ENCODE measurements around the gene FAAP20. TPM values are rescaled to one million over a fixed set of nuclear protein-coding genes. Genes with fewer than 3 reads are reported as not detected.

Gene FAAP20
- total and polyA plus RNA-seq, 9 of the 15 experiments (the other 6 are each of a cell fraction or from before 2014, with no cell fraction given), result 0.58 to 143 (median 9.9) TPM

DNA sequence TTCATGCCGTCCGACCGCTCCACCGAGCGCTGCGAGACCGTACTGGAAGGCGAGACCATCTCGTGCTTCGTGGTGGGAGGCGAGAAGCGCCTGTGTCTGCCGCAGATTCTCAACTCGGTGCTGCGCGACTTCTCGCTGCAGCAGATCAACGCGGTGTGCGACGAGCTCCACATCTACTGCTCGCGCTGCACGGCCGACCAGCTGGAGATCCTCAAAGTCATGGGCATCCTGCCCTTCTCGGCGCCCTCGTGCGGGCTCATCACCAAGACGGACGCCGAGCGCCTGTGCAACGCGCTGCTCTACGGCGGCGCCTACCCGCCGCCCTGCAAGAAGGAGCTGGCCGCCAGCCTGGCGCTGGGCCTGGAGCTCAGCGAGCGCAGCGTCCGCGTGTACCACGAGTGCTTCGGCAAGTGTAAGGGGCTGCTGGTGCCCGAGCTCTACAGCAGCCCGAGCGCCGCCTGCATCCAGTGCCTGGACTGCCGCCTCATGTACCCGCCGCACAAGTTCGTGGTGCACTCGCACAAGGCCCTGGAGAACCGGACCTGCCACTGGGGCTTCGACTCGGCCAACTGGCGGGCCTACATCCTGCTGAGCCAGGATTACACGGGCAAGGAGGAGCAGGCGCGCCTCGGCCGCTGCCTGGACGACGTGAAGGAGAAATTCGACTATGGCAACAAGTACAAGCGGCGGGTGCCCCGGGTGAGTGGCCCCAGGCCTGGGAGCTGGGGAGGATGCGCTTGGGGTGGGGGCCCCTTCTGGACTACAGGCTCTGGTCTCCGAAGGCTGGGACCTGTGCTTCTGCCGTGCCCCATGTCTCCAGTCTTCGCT lies 34.7 kb upstream of the FAAP20 start (continued):
- TF ChIP-seq ZBTB5 (IDR thresholded peaks at IDR 0.05) (no peak), TFAM (CRISPR knock-in tag; conservative IDR thresholded peaks at IDR 0.05) (no peak), MNT (conservative IDR thresholded peaks at IDR 0.05) (peak in 1 of 2 experiments; percentile 54; a peak in 1 of 4 replicates), GABPB1 (CRISPR knock-in tag; IDR thresholded peaks at IDR 0.05) (peak; percentile 39; the same call in 1 of the 2 replicates), HMG20B (CRISPR knock-in tag; IDR thresholded peaks at IDR 0.05) (no peak), ZNF282 (CRISPR knock-in tag; IDR thresholded peaks at IDR 0.05) (peak; percentile 90), MYBL2 (IDR thresholded peaks at IDR 0.05; ENCODE audit: low read depth) (no peak), MYBL2 (CRISPR knock-in tag; IDR thresholded peaks at IDR 0.05; ENCODE audit: borderline replicate concordance) (no peak), TBL1XR1 (IDR thresholded peaks at IDR 0.05; ENCODE audit: low read length in 2 of 2) (no peak), CTBP1 (IDR thresholded peaks at IDR 0.05; ENCODE audit: borderline replicate concordance) (peak; percentile 93; the same call in 1 of the 2 replicates), HDAC6 (IDR thresholded peaks at IDR 0.05; ENCODE audit: low read depth, low read length) (0 out of 2 replicates have a peak, but pooled peaks have one; percentile 58)
- TF ChIP-seq, protein P1, sequence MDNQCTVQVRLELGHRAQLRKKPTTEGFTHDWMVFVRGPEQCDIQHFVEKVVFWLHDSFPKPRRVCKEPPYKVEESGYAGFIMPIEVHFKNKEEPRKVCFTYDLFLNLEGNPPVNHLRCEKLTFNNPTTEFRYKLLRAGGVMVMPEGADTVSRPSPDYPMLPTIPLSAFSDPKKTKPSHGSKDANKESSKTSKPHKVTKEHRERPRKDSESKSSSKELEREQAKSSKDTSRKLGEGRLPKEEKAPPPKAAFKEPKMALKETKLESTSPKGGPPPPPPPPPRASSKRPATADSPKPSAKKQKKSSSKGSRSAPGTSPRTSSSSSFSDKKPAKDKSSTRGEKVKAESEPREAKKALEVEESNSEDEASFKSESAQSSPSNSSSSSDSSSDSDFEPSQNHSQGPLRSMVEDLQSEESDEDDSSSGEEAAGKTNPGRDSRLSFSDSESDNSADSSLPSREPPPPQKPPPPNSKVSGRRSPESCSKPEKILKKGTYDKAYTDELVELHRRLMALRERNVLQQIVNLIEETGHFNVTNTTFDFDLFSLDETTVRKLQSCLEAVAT (IDR thresholded peaks at IDR 0.05), result 0 out of 4 replicates have a peak, but pooled peaks have one; percentile 21 to 36
- TF ChIP-seq, protein P2, sequence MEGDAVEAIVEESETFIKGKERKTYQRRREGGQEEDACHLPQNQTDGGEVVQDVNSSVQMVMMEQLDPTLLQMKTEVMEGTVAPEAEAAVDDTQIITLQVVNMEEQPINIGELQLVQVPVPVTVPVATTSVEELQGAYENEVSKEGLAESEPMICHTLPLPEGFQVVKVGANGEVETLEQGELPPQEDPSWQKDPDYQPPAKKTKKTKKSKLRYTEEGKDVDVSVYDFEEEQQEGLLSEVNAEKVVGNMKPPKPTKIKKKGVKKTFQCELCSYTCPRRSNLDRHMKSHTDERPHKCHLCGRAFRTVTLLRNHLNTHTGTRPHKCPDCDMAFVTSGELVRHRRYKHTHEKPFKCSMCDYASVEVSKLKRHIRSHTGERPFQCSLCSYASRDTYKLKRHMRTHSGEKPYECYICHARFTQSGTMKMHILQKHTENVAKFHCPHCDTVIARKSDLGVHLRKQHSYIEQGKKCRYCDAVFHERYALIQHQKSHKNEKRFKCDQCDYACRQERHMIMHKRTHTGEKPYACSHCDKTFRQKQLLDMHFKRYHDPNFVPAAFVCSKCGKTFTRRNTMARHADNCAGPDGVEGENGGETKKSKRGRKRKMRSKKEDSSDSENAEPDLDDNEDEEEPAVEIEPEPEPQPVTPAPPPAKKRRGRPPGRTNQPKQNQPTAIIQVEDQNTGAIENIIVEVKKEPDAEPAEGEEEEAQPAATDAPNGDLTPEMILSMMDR (IDR thresholded peaks at IDR 0.05 in 2 of 3, conservative IDR thresholded peaks at IDR 0.05 in 1 of 3; ENCODE audit: insufficient read depth in 2 of 3, low read depth in 1 of 3, low read length in 3 of 3), result peak in 2 of 3 experiments; percentile 11 to 24; a peak in 1 of 6 replicates
- TF ChIP-seq, protein P3, sequence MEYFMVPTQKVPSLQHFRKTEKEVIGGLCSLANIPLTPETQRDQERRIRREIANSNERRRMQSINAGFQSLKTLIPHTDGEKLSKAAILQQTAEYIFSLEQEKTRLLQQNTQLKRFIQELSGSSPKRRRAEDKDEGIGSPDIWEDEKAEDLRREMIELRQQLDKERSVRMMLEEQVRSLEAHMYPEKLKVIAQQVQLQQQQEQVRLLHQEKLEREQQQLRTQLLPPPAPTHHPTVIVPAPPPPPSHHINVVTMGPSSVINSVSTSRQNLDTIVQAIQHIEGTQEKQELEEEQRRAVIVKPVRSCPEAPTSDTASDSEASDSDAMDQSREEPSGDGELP (CRISPR knock-in tag; IDR thresholded peaks at IDR 0.05; ENCODE audit: borderline replicate concordance), result peak; percentile 88
- TF ChIP-seq, protein P4, sequence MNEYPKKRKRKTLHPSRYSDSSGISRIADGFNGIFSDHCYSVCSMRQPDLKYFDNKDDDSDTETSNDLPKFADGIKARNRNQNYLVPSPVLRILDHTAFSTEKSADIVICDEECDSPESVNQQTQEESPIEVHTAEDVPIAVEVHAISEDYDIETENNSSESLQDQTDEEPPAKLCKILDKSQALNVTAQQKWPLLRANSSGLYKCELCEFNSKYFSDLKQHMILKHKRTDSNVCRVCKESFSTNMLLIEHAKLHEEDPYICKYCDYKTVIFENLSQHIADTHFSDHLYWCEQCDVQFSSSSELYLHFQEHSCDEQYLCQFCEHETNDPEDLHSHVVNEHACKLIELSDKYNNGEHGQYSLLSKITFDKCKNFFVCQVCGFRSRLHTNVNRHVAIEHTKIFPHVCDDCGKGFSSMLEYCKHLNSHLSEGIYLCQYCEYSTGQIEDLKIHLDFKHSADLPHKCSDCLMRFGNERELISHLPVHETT (CRISPR knock-in tag; conservative IDR thresholded peaks at IDR 0.05 in 1 of 2, IDR thresholded peaks at IDR 0.05 in 1 of 2), result peak in 1 of 2 experiments; percentile 61; a peak in 1 of 4 replicates
